IMR-90 (cell line): ENCODE results near the gene CALD1. TPM values are rescaled to one million over a fixed set of nuclear protein-coding genes. Genes with fewer than 3 reads are reported as not detected.

ENCODE experiments used
- ATAC-seq: fragments of 200-7000 bp; cut with Tn5 transposase; 2 replicates; pipeline ENCODE4 v1.9.1; 2020; ENCODE audit warnings: low read depth, mild to moderate bottlenecking, moderate library complexity
- BruUV-seq: library from RNA; stranded (reverse); fragments of 400-500 nt; replicated peaks from 2 replicates; lab custom pipeline; 2021; lab: Mats Ljungman, UMichigan
- CTCF ChIA-PET: fragments of 300-600 bp; formaldehyde crosslinking; extraction: SDS; loops from one replicate; lab custom pipeline; 2021; ENCODE audit warnings: antibody characterized with exemption; lab: Yijun Ruan, JAX
- POLR2A ChIA-PET: fragments of 300-600 bp; sonication (Branson Sonifier 250); formaldehyde crosslinking; loops from one replicate; lab custom pipeline; 2022; ENCODE audit warnings: antibody characterized with exemption; ENCODE audit not compliant: unreplicated experiment; lab: Charles Lee
- DNase-seq: peaks from one replicate; pipeline ENCODE4 v3.0.0; 2013
- H2AFZ ChIP-seq: replicated peaks from 2 replicates; pipeline ENCODE3; 2013; ENCODE audit warnings: low read length, mild to moderate bottlenecking; ENCODE audit not compliant: poor library complexity
- H2AK5ac ChIP-seq: 2 replicates; pipeline ENCODE4 v1.6.1; 2013; ENCODE audit warnings: low read depth, low read length, inconsistent platforms
- H2AK9ac ChIP-seq: replicated peaks from 2 replicates; pipeline ENCODE3; 2013; ENCODE audit warnings: mild to moderate bottlenecking, low read depth, low read length, moderate library complexity; ENCODE audit not compliant: poor library complexity
- H2BK120ac ChIP-seq: 2 replicates; pipeline ENCODE4 v1.6.1; 2013; ENCODE audit warnings: low read depth, low read length, inconsistent platforms
- H2BK15ac ChIP-seq: 3 replicates; pipeline ENCODE4 v1.6.1; 2013; ENCODE audit warnings: low read depth, low read length, inconsistent platforms
- H2BK20ac ChIP-seq: 2 replicates; pipeline ENCODE4 v1.6.1; 2013; ENCODE audit warnings: low read depth, mild to moderate bottlenecking, inconsistent platforms, low read length, moderate library complexity
- H2BK5ac ChIP-seq: 2 replicates; pipeline ENCODE4 v1.6.1; 2013; ENCODE audit warnings: mild to moderate bottlenecking, low read depth, low read length, inconsistent platforms; ENCODE audit not compliant: poor library complexity, severe bottlenecking
- H3K14ac ChIP-seq: replicated peaks from 2 replicates; pipeline ENCODE4 v1.6.1; 2013; ENCODE audit warnings: low read depth, low read length, inconsistent platforms
- H3K18ac ChIP-seq: 2 replicates; pipeline ENCODE4 v1.6.1; 2013; ENCODE audit warnings: low read depth, low read length, control low read depth
- H3K23ac ChIP-seq: 2 replicates; pipeline ENCODE4 v1.6.1; 2013; ENCODE audit warnings: low read depth, low read length, inconsistent platforms
- H3K27ac ChIP-seq: 2 replicates; pipeline ENCODE4 v1.5.1; 2013; ENCODE audit warnings: mild to moderate bottlenecking, control low read depth, low read length; ENCODE audit not compliant: insufficient read depth
- H3K27me3 ChIP-seq: 2 replicates; pipeline ENCODE4 v1.6.1; 2013; ENCODE audit warnings: low read length; ENCODE audit not compliant: control insufficient read depth, insufficient read depth
- H3K36me3 ChIP-seq: 2 replicates; pipeline ENCODE4 v1.6.1; 2013; ENCODE audit warnings: low read length, mixed read lengths; ENCODE audit not compliant: control insufficient read depth, insufficient read depth
- H3K4ac ChIP-seq: 2 replicates; pipeline ENCODE4 v1.6.1; 2013; ENCODE audit warnings: low read depth, low read length, inconsistent platforms
- H3K4me1 ChIP-seq: 2 replicates; pipeline ENCODE4 v1.6.1; 2013; ENCODE audit warnings: low read length, mixed read lengths; ENCODE audit not compliant: control insufficient read depth, insufficient read depth
- H3K4me2 ChIP-seq: 2 replicates; pipeline ENCODE4 v1.6.1; 2013; ENCODE audit warnings: low read depth, mild to moderate bottlenecking, control low read depth, low read length, moderate library complexity
- H3K4me3 ChIP-seq: 2 replicates; pipeline ENCODE4 v1.5.1; 2013; ENCODE audit warnings: low read depth, mild to moderate bottlenecking, control low read depth, low read length, moderate library complexity; ENCODE audit not compliant: insufficient read depth
- H3K56ac ChIP-seq: 2 replicates; pipeline ENCODE4 v1.6.1; 2013; ENCODE audit warnings: low read length, inconsistent platforms; ENCODE audit not compliant: insufficient read depth; ENCODE audit errors: extremely low read depth
- H3K79me1 ChIP-seq, 2 experiments: 2 replicates each; pipeline ENCODE4 v1.6.1; 2013; ENCODE audit warnings: low read length in 2 of 2, inconsistent platforms in 1 of 2, low read depth in 1 of 2
- H3K9ac ChIP-seq: 2 replicates; pipeline ENCODE4 v1.6.1; 2013; ENCODE audit warnings: low read depth, low read length, control low read depth
- H3K9me1 ChIP-seq: 2 replicates; pipeline ENCODE4 v1.6.1; 2013; ENCODE audit warnings: low read length, inconsistent platforms; ENCODE audit not compliant: insufficient read depth
- H3K9me3 ChIP-seq: 2 replicates; pipeline ENCODE4 v1.6.1; 2013; ENCODE audit warnings: low read length; ENCODE audit not compliant: control insufficient read depth, insufficient read depth
- H4K20me1 ChIP-seq: 2 replicates; pipeline ENCODE4 v1.6.1; 2013; ENCODE audit warnings: low read length, inconsistent platforms; ENCODE audit not compliant: insufficient read depth
- H4K5ac ChIP-seq: 2 replicates; pipeline ENCODE4 v1.6.1; 2013; ENCODE audit warnings: mild to moderate bottlenecking, low read depth, low read length, control low read depth
- H4K8ac ChIP-seq, 2 experiments: 2 replicates each; pipeline ENCODE4 v1.6.1; 2013; ENCODE audit warnings: low read depth in 2 of 2, low read length in 2 of 2, control low read depth in 1 of 2, inconsistent platforms in 1 of 2
- H4K91ac ChIP-seq: 2 replicates; pipeline ENCODE4 v1.6.1; 2013; ENCODE audit warnings: low read depth, low read length, inconsistent platforms; ENCODE audit not compliant: insufficient read depth
- BHLHE40 ChIP-seq: fragments of 150-350 bp; IDR thresholded peaks from 2 replicates; pipeline ENCODE4 v1.6.1; 2016; ENCODE audit warnings: mild to moderate bottlenecking, low read depth, low read length
- CEBPB ChIP-seq: IDR thresholded peaks from 2 replicates; pipeline ENCODE4 v1.6.1; 2012; ENCODE audit warnings: low read depth, low read length, improper control_type of control experiment
- CHD1 ChIP-seq: IDR thresholded peaks from 2 replicates; pipeline ENCODE4 v1.6.1; 2012; ENCODE audit warnings: low read depth, low read length, improper control_type of control experiment
- FOS ChIP-seq: fragments of 150-350 bp; IDR thresholded peaks from 2 replicates; pipeline ENCODE4 v1.6.1; 2016; ENCODE audit warnings: low read depth, low read length
- MAFK ChIP-seq: IDR thresholded peaks from 2 replicates; pipeline ENCODE4 v1.6.1; 2012; ENCODE audit warnings: low read depth, low read length, improper control_type of control experiment
- MAZ ChIP-seq: IDR thresholded peaks from 2 replicates; pipeline ENCODE4 v1.6.1; 2012; ENCODE audit warnings: low read depth, mild to moderate bottlenecking, low read length, improper control_type of control experiment, moderate library complexity, borderline replicate concordance
- MXI1 ChIP-seq: IDR thresholded peaks from 2 replicates; pipeline ENCODE4 v1.6.1; 2012; ENCODE audit warnings: low read depth, mild to moderate bottlenecking, low read length, moderate library complexity, borderline replicate concordance
- NFE2L2 ChIP-seq: fragments of 150-350 bp; IDR thresholded peaks from 2 replicates; pipeline ENCODE4 v1.6.1; 2016; ENCODE audit warnings: low read depth, mild to moderate bottlenecking, low read length
- POLR2A ChIP-seq: IDR thresholded peaks from 2 replicates; pipeline ENCODE4 v1.6.1; 2012; ENCODE audit warnings: mild to moderate bottlenecking, low read depth, low read length
- RAD21 ChIP-seq: IDR thresholded peaks from 2 replicates; pipeline ENCODE4 v1.6.1; 2012; ENCODE audit warnings: low read length, improper control_type of control experiment
- RCOR1 ChIP-seq: IDR thresholded peaks from 2 replicates; pipeline ENCODE4 v1.6.1; 2012; ENCODE audit warnings: mild to moderate bottlenecking, low read length, improper control_type of control experiment; ENCODE audit not compliant: insufficient replicate concordance
- RFX5 ChIP-seq: IDR thresholded peaks from 2 replicates; pipeline ENCODE4 v1.8.0; 2012; ENCODE audit warnings: low read depth, mild to moderate bottlenecking, low read length, moderate library complexity
- SMC3 ChIP-seq: fragments of 150-350 bp; IDR thresholded peaks from 2 replicates; pipeline ENCODE4 v1.6.1; 2016; ENCODE audit warnings: low read depth, mild to moderate bottlenecking, antibody characterized with exemption, low read length, moderate library complexity
- USF2 ChIP-seq: fragments of 150-350 bp; IDR thresholded peaks from 2 replicates; pipeline ENCODE4 v1.6.1; 2017; ENCODE audit warnings: mild to moderate bottlenecking, antibody characterized with exemption, low read length, low read depth
- WGBS, 2 experiments: methylation state at CpG; one replicate each; pipeline versions ENCODE4 v1.1.5 to v1.1.7; 2013; ENCODE audit warnings: missing lambda C conversion rate in 2 of 2; ENCODE audit not compliant: insufficient read length in 1 of 2; ENCODE audit errors: extremely low coverage in 2 of 2; 5-methylcytosine and 5-hydroxymethylcytosine counted together
- dilution Hi-C: fragments of 300-500 bp; cut with HindIII; formaldehyde crosslinking; loops from one replicate; pipeline ENCODE4 v1.14.3; 2018; ENCODE audit warnings: low sequenced_read_pairs; ENCODE audit not compliant: unreplicated experiment
- in situ Hi-C: fragments of 300-500 bp; cut with MboI; formaldehyde crosslinking; loops from 3 replicates; pipeline ENCODE4 v1.14.3; 2019; ENCODE audit warnings: low sequenced_read_pairs, inconsistent platforms, mixed read lengths
- intact Hi-C: fragments of 100-400 bp; cut with micrococcal nuclease; formaldehyde crosslinking; loops from 2 replicates; pipeline ENCODE4 v1.10.0; 2022
- polyA plus RNA-seq, 3 experiments: library from polyadenylated mRNA; depleted of rRNA; stranded (reverse); fragments of >200 nt; gene quantifications; 2 replicates each; pipeline ENCODE4 v1.2.3, GENCODE V29; 2012; ENCODE audit warnings: low replicate concordance in 1 of 3
- total RNA-seq: library from RNA; depleted of rRNA; stranded (reverse); fragments of >200 nt; gene quantifications from 2 replicates; pipeline ENCODE4 v1.2.3, GENCODE V29; 2012
- TF ChIP-seq, protein P1 (sequence below): conservative IDR thresholded peaks from 2 replicates; pipeline ENCODE4 v1.5.1; 2012; ENCODE audit warnings: mild to moderate bottlenecking, low read depth, low read length, improper control_type of control experiment
- TF ChIP-seq, protein P2 (sequence below): fragments of 150-350 bp; IDR thresholded peaks from 2 replicates; pipeline ENCODE4 v1.6.1; 2016; ENCODE audit warnings: low read depth, mild to moderate bottlenecking, low read length, moderate library complexity, borderline replicate concordance

CALD1 gene
- total and polyA plus RNA-seq, 2 of the 4 experiments (the other 2 are of a cell fraction) = 375 to 487 TPM

GRCh38 chr7:134968110-134968509 lies 188.7 kb downstream of the CALD1 start:
- no peak overlapping the region for H2BK20ac ChIP-seq
- H3K14ac ChIP-seq = no peak overlapping the region
- no peak overlapping the region for H2AK9ac ChIP-seq
- H2BK5ac ChIP-seq = no peak overlapping the region
- no peak overlapping the region for H4K8ac ChIP-seq
- H2AFZ ChIP-seq = no peak overlapping the region
- H3K9ac ChIP-seq = no peak overlapping the region
- in situ Hi-C loops = no loop called here
- ChIA-PET POLR2A (no interaction called here), CTCF (interaction anchor here (0.5 to 1.2 kb wide), 2 partner anchors 105 to 278 kb away, joined by 3 read pairs; no protein-coding TSS in a partner anchor)
- peaks cover 2% of the 10 kb centered on the region; the same call in 1 of the 2 replicates for H4K20me1 ChIP-seq
- no peak overlapping the region for H3K4me2 ChIP-seq
- H4K5ac ChIP-seq = no peak overlapping the region
- H3K23ac ChIP-seq = no peak overlapping the region
- no peak overlapping the region for H3K4me3 ChIP-seq
- WGBS, 2 experiments = 100% methylated on average over 1 of the region's 4 CpGs; no CpG with 5 or more reads in 1 of the 2 experiments
- dilution Hi-C loops = no loop called here
- peaks cover 0 to 8% of the 10 kb centered on the region in 2 experiments; a peak in 2 of 4 replicates for H3K79me1 ChIP-seq
- no peaks in the 10 kb centered on the region for H3K9me3 ChIP-seq
- H3K56ac ChIP-seq = no peak overlapping the region
- no peak overlapping the region for H2BK15ac ChIP-seq
- H3K9me1 ChIP-seq = peaks cover 3% of the 10 kb centered on the region
- DNase-seq (no peak), ATAC-seq (no peak)
- no peak overlapping the region for H3K27ac ChIP-seq
- no peaks in the 10 kb centered on the region for H3K27me3 ChIP-seq
- no peak overlapping the region for H3K4ac ChIP-seq
- intact Hi-C loops = no loop called here
- no peaks in the 10 kb centered on the region for H3K4me1 ChIP-seq
- peaks cover 39% of the 10 kb centered on the region for H3K36me3 ChIP-seq
- no peak overlapping the region for H4K91ac ChIP-seq
- H3K18ac ChIP-seq = no peak overlapping the region
- TF ChIP-seq USF2 = no peak
- TF ChIP-seq MAZ = no peak
- TF ChIP-seq CHD1 = no peak
- no peak for TF ChIP-seq CEBPB
- no peak for TF ChIP-seq RAD21
- no peak for TF ChIP-seq FOS
- no peak for TF ChIP-seq NFE2L2
- TF ChIP-seq MXI1 = no peak
- no peak for TF ChIP-seq MAFK
- TF ChIP-seq RCOR1 = no peak
- TF ChIP-seq SMC3 = no peak
- no peak for TF ChIP-seq BHLHE40
- TF ChIP-seq, protein P1, sequence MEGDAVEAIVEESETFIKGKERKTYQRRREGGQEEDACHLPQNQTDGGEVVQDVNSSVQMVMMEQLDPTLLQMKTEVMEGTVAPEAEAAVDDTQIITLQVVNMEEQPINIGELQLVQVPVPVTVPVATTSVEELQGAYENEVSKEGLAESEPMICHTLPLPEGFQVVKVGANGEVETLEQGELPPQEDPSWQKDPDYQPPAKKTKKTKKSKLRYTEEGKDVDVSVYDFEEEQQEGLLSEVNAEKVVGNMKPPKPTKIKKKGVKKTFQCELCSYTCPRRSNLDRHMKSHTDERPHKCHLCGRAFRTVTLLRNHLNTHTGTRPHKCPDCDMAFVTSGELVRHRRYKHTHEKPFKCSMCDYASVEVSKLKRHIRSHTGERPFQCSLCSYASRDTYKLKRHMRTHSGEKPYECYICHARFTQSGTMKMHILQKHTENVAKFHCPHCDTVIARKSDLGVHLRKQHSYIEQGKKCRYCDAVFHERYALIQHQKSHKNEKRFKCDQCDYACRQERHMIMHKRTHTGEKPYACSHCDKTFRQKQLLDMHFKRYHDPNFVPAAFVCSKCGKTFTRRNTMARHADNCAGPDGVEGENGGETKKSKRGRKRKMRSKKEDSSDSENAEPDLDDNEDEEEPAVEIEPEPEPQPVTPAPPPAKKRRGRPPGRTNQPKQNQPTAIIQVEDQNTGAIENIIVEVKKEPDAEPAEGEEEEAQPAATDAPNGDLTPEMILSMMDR = no peak
- TF ChIP-seq RFX5 = no peak
- no peak for TF ChIP-seq POLR2A
- TF ChIP-seq, protein P2, sequence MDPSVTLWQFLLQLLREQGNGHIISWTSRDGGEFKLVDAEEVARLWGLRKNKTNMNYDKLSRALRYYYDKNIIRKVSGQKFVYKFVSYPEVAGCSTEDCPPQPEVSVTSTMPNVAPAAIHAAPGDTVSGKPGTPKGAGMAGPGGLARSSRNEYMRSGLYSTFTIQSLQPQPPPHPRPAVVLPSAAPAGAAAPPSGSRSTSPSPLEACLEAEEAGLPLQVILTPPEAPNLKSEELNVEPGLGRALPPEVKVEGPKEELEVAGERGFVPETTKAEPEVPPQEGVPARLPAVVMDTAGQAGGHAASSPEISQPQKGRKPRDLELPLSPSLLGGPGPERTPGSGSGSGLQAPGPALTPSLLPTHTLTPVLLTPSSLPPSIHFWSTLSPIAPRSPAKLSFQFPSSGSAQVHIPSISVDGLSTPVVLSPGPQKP = no peak
- H2AK5ac ChIP-seq = no peak overlapping the region
- H2BK120ac ChIP-seq = no peak overlapping the region
- BruUV-seq = no TSS peak
